Left renal cortex interstitium (tissue), 4 donors: ENCODE results near the gene NPS. TPM values are rescaled to one million over a fixed set of nuclear protein-coding genes. Genes with fewer than 3 reads are reported as not detected.

Experiments used
- DNase-seq, 4 donors: peaks; one replicate each; pipeline ENCODE4 v3.0.0-alpha.2; 2013; ENCODE audit warnings: low read depth in 4 of 4, low spot score in 2 of 4, missing footprints in 1 of 4
- polyA plus RNA-seq, 4 donors: library from polyadenylated mRNA; unstranded; fragments of 120-200 nt; gene quantifications; one replicate each; pipeline ENCODE4 v1.2.1, GENCODE V29; 2013; ENCODE audit not compliant: insufficient read length in 4 of 4

Gene NPS
- polyA plus RNA-seq = not detected

GRCh38 chr10:127549009-127549408 is at the start of gene NPS:
Gene NPS (plus strand): TSS chr10:127549309. CDS start chr10:127549369, 60 bp downstream.
- no peak for DNase-seq

- DNase-seq = no peak
Measured at GRCh38 chr10:127500127-127500526, 49.0 kb upstream of the NPS start.

- no peak for DNase-seq
Measured at GRCh38 chr10:127506094-127506493, 43.0 kb upstream of the NPS start.

- DNase-seq = no peak
Measured at GRCh38 chr10:127522298-127522697, 26.8 kb upstream of the NPS start.

- peak in 1 of 4 donors; percentile 31 for DNase-seq
Measured at GRCh38 chr10:127523476-127523875, 25.6 kb upstream of the NPS start.

- no peak for DNase-seq
Measured at GRCh38 chr10:127524229-127524628, 24.9 kb upstream of the NPS start.

- no peak for DNase-seq
Measured at GRCh38 chr10:127524908-127525665, 24.0 kb upstream of the NPS start.

GRCh38 chr10:127525686-127526085 is 23.4 kb upstream of the NPS start:
- no peak for DNase-seq

GRCh38 chr10:127526161-127526560 is 22.9 kb upstream of the NPS start:
- DNase-seq = no peak

GRCh38 chr10:127527320-127527719 is 21.8 kb upstream of the NPS start:
- no peak for DNase-seq

GRCh38 chr10:127527891-127528290 is 21.2 kb upstream of the NPS start:
- no peak for DNase-seq

- DNase-seq = no peak
Measured at GRCh38 chr10:127532193-127532592, 16.9 kb upstream of the NPS start.

GRCh38 chr10:127532659-127533058 is 16.4 kb upstream of the NPS start:
- DNase-seq = no peak

GRCh38 chr10:127534074-127534473 is 15.0 kb upstream of the NPS start:
- no peak for DNase-seq

GRCh38 chr10:127534496-127534895 is 14.6 kb upstream of the NPS start:
- no peak for DNase-seq

GRCh38 chr10:127535802-127536515 is 13.2 kb upstream of the NPS start:
- DNase-seq = no peak

- no peak for DNase-seq
Measured at GRCh38 chr10:127536972-127537760, 11.9 kb upstream of the NPS start.

GRCh38 chr10:127537924-127538323 is 11.2 kb upstream of the NPS start:
- DNase-seq = no peak

- no peak for DNase-seq
Measured at GRCh38 chr10:127548022-127548421, 1.1 kb upstream of the NPS start.

GRCh38 chr10:127550861-127551260 is 1.8 kb downstream of the NPS start:
- no peak for DNase-seq

- no peak for DNase-seq
Measured at GRCh38 chr10:127552446-127552845, 3.3 kb downstream of the NPS start.
